DND-41 (cell line): ENCODE data around the gene MANEAL.

ENCODE experiments used
- ATAC-seq: fragments of 200-7000 bp; cut with Tn5 transposase; 3 replicates; pipeline ENCODE4 v1.9.1; 2021; ENCODE audit warnings: low read depth; ENCODE audit not compliant: insufficient read depth
- DNase-seq: peaks from one replicate; pipeline ENCODE4 v3.0.0-alpha.2; 2020
- H2AFZ ChIP-seq: 2 replicates; pipeline ENCODE4 v1.6.0; 2012; ENCODE audit warnings: low read depth, low read length
- H3K27ac ChIP-seq: 2 replicates; pipeline ENCODE4 v1.5.1; 2012; ENCODE audit warnings: low read length, inconsistent platforms
- H3K27me3 ChIP-seq: fragments of 200-600 bp; sonication (generic); 2 replicates; pipeline ENCODE4 v1.6.0; 2012; ENCODE audit warnings: low read length, mild to moderate bottlenecking, inconsistent platforms; ENCODE audit not compliant: insufficient read depth, poor library complexity
- H3K36me3 ChIP-seq: 2 replicates; pipeline ENCODE4 v1.5.1; 2012; ENCODE audit warnings: low read length, inconsistent platforms; ENCODE audit not compliant: insufficient read depth
- H3K4me1 ChIP-seq: 2 replicates; pipeline ENCODE4 v1.5.1; 2012; ENCODE audit warnings: mild to moderate bottlenecking, low read length; ENCODE audit not compliant: insufficient read depth
- H3K4me2 ChIP-seq: 2 replicates; pipeline ENCODE4 v1.6.0; 2012; ENCODE audit warnings: mild to moderate bottlenecking, moderate library complexity, low read length, inconsistent platforms; ENCODE audit not compliant: insufficient read depth
- H3K4me3 ChIP-seq, 2 experiments: fragments of 200-600 bp in 1 of 2; shearing (Covaris generic) in 1 of 2; 2 replicates each; pipeline ENCODE4 v1.5.1; 2012 to 2016; ENCODE audit warnings: inconsistent platforms in 2 of 2, low read length in 2 of 2, mild to moderate bottlenecking in 2 of 2, low read depth in 1 of 2, moderate library complexity in 1 of 2
- H3K79me2 ChIP-seq: 2 replicates; pipeline ENCODE4 v1.6.0; 2012; ENCODE audit warnings: low read length, inconsistent platforms; ENCODE audit not compliant: insufficient read depth
- H3K9ac ChIP-seq: 2 replicates; pipeline ENCODE4 v1.6.0; 2012; ENCODE audit warnings: low read depth, mild to moderate bottlenecking, inconsistent platforms, low read length, moderate library complexity
- H3K9me3 ChIP-seq: 2 replicates; pipeline ENCODE4 v1.5.1; 2012; ENCODE audit warnings: low read length, moderate library complexity, mild to moderate bottlenecking, inconsistent platforms; ENCODE audit not compliant: insufficient read depth, severe bottlenecking
- H4K20me1 ChIP-seq: 2 replicates; pipeline ENCODE4 v1.6.0; 2012; ENCODE audit warnings: low read length; ENCODE audit not compliant: insufficient read depth
- CTCF ChIP-seq: IDR thresholded peaks from 2 replicates; pipeline ENCODE4 v1.5.1; 2012; ENCODE audit warnings: borderline replicate concordance, low read length, moderate library complexity, mild to moderate bottlenecking; ENCODE audit not compliant: poor library complexity, severe bottlenecking; ENCODE audit errors: extremely low read depth
- EZH2 ChIP-seq: IDR thresholded peaks from 3 replicates; pipeline ENCODE4 v1.6.1; 2012; ENCODE audit warnings: borderline replicate concordance, low read depth, mild to moderate bottlenecking, moderate library complexity, low read length, inconsistent platforms; ENCODE audit not compliant: severe bottlenecking

Gene MANEAL

GRCh38 chr1:37828410-37829074 is 34.9 kb downstream of the MANEAL start:
- no peak overlapping the region for H3K4me2 ChIP-seq
- DNase-seq (no peak), ATAC-seq (no peak)
- H3K27ac ChIP-seq = no peak overlapping the region
- no peaks in the 10 kb centered on the region for H4K20me1 ChIP-seq
- H3K9ac ChIP-seq = no peak overlapping the region
- H3K36me3 ChIP-seq = peaks cover 63% of the 10 kb centered on the region
- TF ChIP-seq EZH2 = no peak
- H3K4me3 ChIP-seq = no peak overlapping the region
- no peaks in the 10 kb centered on the region for H3K27me3 ChIP-seq
- no peak overlapping the region for H2AFZ ChIP-seq
- H3K9me3 ChIP-seq = no peaks in the 10 kb centered on the region
- H3K4me1 ChIP-seq = no peaks in the 10 kb centered on the region
- no peaks in the 10 kb centered on the region for H3K79me2 ChIP-seq

DNA sequence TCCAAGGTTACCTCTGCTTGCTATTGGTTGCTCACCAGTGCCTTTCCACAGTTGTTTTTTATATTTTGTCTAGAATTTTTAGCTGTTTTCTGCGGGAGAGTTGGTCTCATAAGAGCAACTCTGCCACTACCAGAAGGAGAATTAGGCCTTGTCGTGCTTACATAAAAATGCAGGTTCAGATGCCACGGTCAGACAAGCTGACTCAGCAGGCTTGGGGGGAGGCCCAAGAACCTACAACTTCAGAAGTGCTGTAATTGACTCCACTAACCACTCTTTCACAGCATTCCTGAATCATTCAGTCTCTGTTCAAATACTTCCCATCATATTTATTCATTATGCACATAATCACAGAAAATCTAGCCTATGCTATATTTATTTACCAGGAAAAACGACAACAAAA is 37.5 kb downstream of the MANEAL start:
- no peak for ATAC-seq

DNA sequence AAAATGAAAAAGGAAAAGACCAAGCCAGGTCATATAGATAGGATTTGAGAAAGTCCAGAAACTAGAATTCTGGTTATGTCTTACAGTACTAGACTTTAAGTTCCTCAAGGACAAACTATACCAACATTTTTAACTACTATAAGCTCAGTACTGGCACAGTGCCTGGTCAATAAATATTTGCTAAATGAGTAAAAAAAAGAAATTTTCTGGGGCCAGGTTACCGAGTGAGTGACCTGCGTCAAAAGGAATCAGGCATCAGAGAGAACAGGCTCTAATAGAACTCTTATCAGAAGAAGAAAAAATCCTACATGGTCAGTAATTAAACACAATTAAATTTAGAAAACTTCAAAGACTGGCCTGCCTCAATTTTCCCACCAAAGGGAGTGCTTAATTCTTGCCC is 38.2 kb downstream of the MANEAL start:
- Histone ChIP-seq H3K9ac (no peak overlapping the region), H3K36me3 (peaks cover 72% of the 10 kb centered on the region), H3K4me1 (no peaks in the 10 kb centered on the region)

More for the DNA sequence above, 37.5 kb downstream of the MANEAL start:
- H3K9me3 ChIP-seq = no peaks in the 10 kb centered on the region
- H3K27me3 ChIP-seq = no peaks in the 10 kb centered on the region
- no peaks in the 10 kb centered on the region for H3K79me2 ChIP-seq
- no peak overlapping the region for H3K27ac ChIP-seq
- no peak for TF ChIP-seq CTCF
- no peak for TF ChIP-seq EZH2
- no peak for DNase-seq
- no peak overlapping the region for H3K4me3 ChIP-seq
- H3K36me3 ChIP-seq = peaks cover 71% of the 10 kb centered on the region
- H3K4me1 ChIP-seq = no peaks in the 10 kb centered on the region
- no peak overlapping the region for H2AFZ ChIP-seq
- H4K20me1 ChIP-seq = no peaks in the 10 kb centered on the region
- no peak overlapping the region for H3K4me2 ChIP-seq
- H3K9ac ChIP-seq = no peak overlapping the region

More for the DNA sequence above, 38.2 kb downstream of the MANEAL start:
- DNase-seq (no peak), ATAC-seq (no peak)
- Histone ChIP-seq H3K4me3 (no peak overlapping the region), H2AFZ (no peak overlapping the region), H3K79me2 (no peaks in the 10 kb centered on the region), H3K27me3 (no peaks in the 10 kb centered on the region), H3K9me3 (no peaks in the 10 kb centered on the region), H4K20me1 (no peaks in the 10 kb centered on the region), H3K27ac (no peak overlapping the region), H3K4me2 (no peak overlapping the region)
- no peak for TF ChIP-seq CTCF
- TF ChIP-seq EZH2 = no peak
